KMS-11 (cell line): ENCODE results near the gene PLCB2.

ENCODE experiments used
- H2AFZ ChIP-seq: fragments of 200-600 bp; sonication (generic); 2 replicates; pipeline ENCODE4 v1.6.1; 2016; ENCODE audit warnings: antibody characterized with exemption, mixed run types, low read depth
- H3K27ac ChIP-seq: fragments of 200-600 bp; sonication (generic); 2 replicates; pipeline ENCODE4 v1.6.1; 2016; ENCODE audit warnings: mild to moderate bottlenecking, mixed run types
- H3K27me3 ChIP-seq: fragments of 200-600 bp; sonication (generic); 2 replicates; pipeline ENCODE4 v1.6.1; 2017; ENCODE audit warnings: mild to moderate bottlenecking, low read depth, mixed run types, moderate library complexity; ENCODE audit not compliant: insufficient read depth
- H3K36me3 ChIP-seq: fragments of 200-600 bp; sonication (generic); 2 replicates; pipeline ENCODE4 v1.6.1; 2017; ENCODE audit warnings: mild to moderate bottlenecking, mixed run types; ENCODE audit not compliant: insufficient read depth
- H3K4me1 ChIP-seq: fragments of 200-600 bp; sonication (generic); 2 replicates; pipeline ENCODE4 v1.6.1; 2016; ENCODE audit warnings: mild to moderate bottlenecking, low read depth, mixed run types; ENCODE audit not compliant: poor library complexity, severe bottlenecking
- H3K4me2 ChIP-seq: fragments of 200-600 bp; sonication (generic); 2 replicates; pipeline ENCODE4 v1.7.0; 2016; ENCODE audit warnings: mild to moderate bottlenecking, mixed run types
- H3K4me3 ChIP-seq: fragments of 200-600 bp; sonication (generic); IDR thresholded peaks from 2 replicates; pipeline ENCODE4 v1.6.1; 2017; ENCODE audit warnings: low read depth, low read length, mixed read lengths; ENCODE audit not compliant: insufficient read depth
- H3K79me2 ChIP-seq: fragments of 200-600 bp; sonication (generic); 2 replicates; pipeline ENCODE4 v1.6.1; 2016; ENCODE audit warnings: low read depth, mixed run types; ENCODE audit not compliant: insufficient read depth
- H3K9ac ChIP-seq: fragments of 200-600 bp; sonication (generic); 2 replicates; pipeline ENCODE4 v1.6.1; 2016; ENCODE audit warnings: mild to moderate bottlenecking, mixed run types
- H4K20me1 ChIP-seq: fragments of 200-600 bp; sonication (generic); 2 replicates; pipeline ENCODE4 v1.6.1; 2016; ENCODE audit warnings: mild to moderate bottlenecking, mixed run types; ENCODE audit not compliant: insufficient read depth
- CTCF ChIP-seq: fragments of 200-600 bp; sonication (generic); conservative IDR thresholded peaks from 2 replicates; pipeline ENCODE4 v1.6.1; 2017; ENCODE audit warnings: low read depth, mild to moderate bottlenecking, antibody characterized with exemption, low read length, moderate library complexity, mixed read lengths

PLCB2 gene

DNA sequence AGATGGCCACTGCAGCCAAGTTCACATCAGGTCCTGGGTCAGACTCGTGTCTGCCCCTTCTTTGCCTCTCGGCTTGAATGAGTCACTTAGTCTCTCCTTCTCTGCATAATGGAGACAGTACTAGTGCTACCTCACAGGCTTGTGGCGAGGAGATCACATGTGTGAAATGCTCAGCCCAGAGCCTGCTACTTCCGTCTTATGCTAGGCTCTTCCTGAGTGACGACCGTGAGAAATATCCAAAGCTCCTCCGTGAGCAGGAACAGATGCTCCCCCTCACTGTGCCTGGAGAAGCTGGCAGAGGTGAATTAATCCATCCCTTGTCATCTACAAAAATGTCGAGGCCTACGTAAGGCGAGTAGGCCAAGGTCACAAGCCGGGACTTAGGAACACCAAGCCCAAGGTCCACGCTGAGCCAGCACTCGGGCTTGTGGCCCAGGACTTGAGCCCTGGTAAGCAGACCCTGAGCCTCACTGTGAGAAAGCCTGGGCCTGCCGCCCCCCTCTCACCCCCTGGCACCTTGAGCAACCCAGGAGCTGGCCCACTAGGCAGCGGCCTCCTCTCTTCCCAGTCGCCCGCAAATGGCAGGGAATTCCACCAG, 51.0 kb downstream of the PLCB2 start:
- no peak for TF ChIP-seq CTCF
- Histone ChIP-seq H2AFZ (no peak overlapping the region), H3K27me3 (no peaks in the 10 kb centered on the region; the same call in 1 of the 2 replicates), H4K20me1 (no peaks in the 10 kb centered on the region), H3K4me2 (no peak overlapping the region), H3K4me1 (no peaks in the 10 kb centered on the region), H3K4me3 (no peak overlapping the region), H3K9ac (no peak overlapping the region), H3K36me3 (no peaks in the 10 kb centered on the region), H3K79me2 (no peaks in the 10 kb centered on the region), H3K27ac (no peak overlapping the region)

GRCh38 chr15:40255033-40255432, 52.7 kb downstream of the PLCB2 start:
- H3K27ac ChIP-seq, result no peak overlapping the region
- H4K20me1 ChIP-seq, result no peaks in the 10 kb centered on the region
- no peaks in the 10 kb centered on the region for H3K79me2 ChIP-seq
- H3K4me2 ChIP-seq, result no peak overlapping the region
- H3K4me1 ChIP-seq, result no peaks in the 10 kb centered on the region
- TF ChIP-seq CTCF, result no peak
- no peaks in the 10 kb centered on the region for H3K36me3 ChIP-seq
- no peak overlapping the region for H3K4me3 ChIP-seq
- no peaks in the 10 kb centered on the region; the same call in none of the 2 replicates for H3K27me3 ChIP-seq
- no peak overlapping the region for H2AFZ ChIP-seq
- no peak overlapping the region for H3K9ac ChIP-seq

- H3K4me1 ChIP-seq, result no peaks in the 10 kb centered on the region
- no peak overlapping the region for H3K4me2 ChIP-seq
- no peak overlapping the region for H2AFZ ChIP-seq
- H3K9ac ChIP-seq, result no peak overlapping the region
- no peaks in the 10 kb centered on the region; the same call in none of the 2 replicates for H3K27me3 ChIP-seq
- no peak overlapping the region for H3K4me3 ChIP-seq
- no peaks in the 10 kb centered on the region for H4K20me1 ChIP-seq
- no peak overlapping the region for H3K27ac ChIP-seq
- no peaks in the 10 kb centered on the region for H3K36me3 ChIP-seq
- TF ChIP-seq CTCF, result no peak
- H3K79me2 ChIP-seq, result no peaks in the 10 kb centered on the region
Observed at GRCh38 chr15:40254452-40254851, 53.3 kb downstream of the PLCB2 start.

DNA sequence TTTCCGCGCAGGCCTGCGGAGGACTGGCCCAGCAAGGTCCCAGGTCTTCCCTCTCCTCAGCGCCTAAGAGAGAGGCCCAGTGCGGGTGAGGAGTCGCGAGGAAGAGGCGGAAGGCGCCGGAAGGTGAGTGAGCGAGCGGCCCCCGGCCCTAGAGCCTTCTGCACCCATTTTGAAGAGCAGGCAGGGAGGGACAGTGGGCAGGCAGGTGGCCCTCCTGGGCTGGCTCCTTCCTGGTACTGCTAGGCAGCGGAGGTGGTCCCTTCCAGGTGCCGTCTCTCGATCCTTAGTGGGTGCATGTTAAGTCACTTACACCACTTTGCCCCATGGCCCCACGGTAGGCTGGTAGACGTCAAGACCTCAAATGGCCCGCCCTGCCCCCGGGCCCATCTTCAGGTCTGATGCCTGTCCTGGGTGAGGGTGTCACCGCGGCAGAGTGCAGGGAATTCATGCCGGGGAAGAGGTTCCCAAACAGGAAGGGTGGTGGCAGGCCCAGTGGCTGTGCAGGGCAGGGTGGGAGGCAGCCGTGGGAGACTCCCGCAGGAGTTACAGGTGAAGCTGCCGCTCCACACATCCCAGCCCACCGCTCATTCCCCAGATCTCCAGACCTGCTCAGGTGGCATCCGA, 54.5 kb downstream of the PLCB2 start:
- Histone ChIP-seq H3K4me2 (no peak overlapping the region), H3K4me1 (no peaks in the 10 kb centered on the region), H3K4me3 (no peak overlapping the region), H3K27me3 (no peaks in the 10 kb centered on the region; the same call in none of the 2 replicates), H3K36me3 (no peaks in the 10 kb centered on the region), H3K79me2 (no peaks in the 10 kb centered on the region), H2AFZ (no peak overlapping the region), H3K9ac (no peak overlapping the region), H4K20me1 (no peaks in the 10 kb centered on the region), H3K27ac (no peak overlapping the region)
- TF ChIP-seq CTCF, result no peak
